Activated naive CD4-positive, alpha-beta T cell treated with anti-CD3 and anti-CD28 coated beads, Interleukin-2, amount 50 U/mL, for 24 hours (primary cell): ENCODE measurements around the gene DNER.
"Not testable (repeated sequence)": the region's sequence is repeated elsewhere in the genome, so short reads cannot be mapped to it uniquely, and the experiment has no call there.

Source experiments
- H3K27ac Mint-ChIP-seq: one replicate; pipeline ENCODE4 v1.8.0; 2021; ENCODE audit warnings: mild to moderate bottlenecking, mixed read lengths
- H3K27me3 Mint-ChIP-seq: one replicate; pipeline ENCODE4 v1.8.0; 2021; ENCODE audit warnings: mixed read lengths
- H3K36me3 Mint-ChIP-seq: one replicate; pipeline ENCODE4 v1.8.0; 2021; ENCODE audit warnings: mixed read lengths
- H3K4me1 Mint-ChIP-seq: one replicate; pipeline ENCODE4 v1.8.0; 2021; ENCODE audit warnings: mixed read lengths
- H3K4me3 Mint-ChIP-seq: one replicate; pipeline ENCODE4 v1.8.0; 2021; ENCODE audit warnings: mild to moderate bottlenecking, mixed read lengths
- H3K9me3 Mint-ChIP-seq: one replicate; pipeline ENCODE4 v1.8.0; 2021; ENCODE audit warnings: mixed read lengths

Gene DNER

GRCh38 chr2:229693845-229694244, 20.5 kb downstream of the DNER start:
- H3K9me3 Mint-ChIP-seq, H3K4me3 Mint-ChIP-seq, H3K36me3 Mint-ChIP-seq, H3K27ac Mint-ChIP-seq, H3K4me1 Mint-ChIP-seq: not testable (repeated sequence)
- peaks cover 13% of the 10 kb centered on the region for H3K27me3 Mint-ChIP-seq

GRCh38 chr2:229691631-229692030, 22.7 kb downstream of the DNER start:
- Mint-ChIP-seq H3K4me1 (no peaks in the 10 kb centered on the region), H3K36me3 (no peaks in the 10 kb centered on the region), H3K27me3 (peaks cover 10% of the 10 kb centered on the region), H3K4me3 (no peak overlapping the region), H3K27ac (no peak overlapping the region), H3K9me3 (no peaks in the 10 kb centered on the region)

GRCh38 chr2:229689307-229689839, 25.0 kb downstream of the DNER start:
- H3K27me3 Mint-ChIP-seq = peaks cover 16% of the 10 kb centered on the region
- H3K27ac Mint-ChIP-seq = no peak overlapping the region
- no peaks in the 10 kb centered on the region for H3K4me1 Mint-ChIP-seq
- no peaks in the 10 kb centered on the region for H3K36me3 Mint-ChIP-seq
- no peaks in the 10 kb centered on the region for H3K9me3 Mint-ChIP-seq
- H3K4me3 Mint-ChIP-seq = no peak overlapping the region

DNA sequence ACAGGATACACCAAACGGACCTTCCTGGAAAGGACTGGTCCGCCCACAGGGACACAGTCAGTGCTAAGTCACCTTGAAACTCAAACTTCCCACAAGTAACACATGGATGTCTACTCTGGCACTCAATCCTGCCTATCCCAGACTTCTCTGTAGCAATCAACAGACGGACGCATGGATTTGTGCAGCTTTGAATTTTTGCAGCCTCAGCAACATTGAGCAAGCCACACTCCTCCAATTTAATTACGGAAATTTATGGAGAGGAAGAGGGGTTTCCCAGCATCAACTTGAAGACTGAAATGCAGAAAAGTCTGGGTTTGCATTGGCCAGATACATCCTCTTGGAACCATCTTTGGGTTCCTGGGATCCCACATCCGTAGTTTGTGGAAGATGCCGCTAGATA, 26.2 kb downstream of the DNER start:
- no peaks in the 10 kb centered on the region for H3K4me1 Mint-ChIP-seq
- no peaks in the 10 kb centered on the region for H3K36me3 Mint-ChIP-seq

GRCh38 chr2:229686122-229686919, 28.0 kb downstream of the DNER start:
- Mint-ChIP-seq H3K27me3 (peaks cover 25% of the 10 kb centered on the region), H3K4me1 (no peaks in the 10 kb centered on the region), H3K36me3 (no peaks in the 10 kb centered on the region), H3K4me3 (no peak overlapping the region), H3K27ac (no peak overlapping the region), H3K9me3 (no peaks in the 10 kb centered on the region)

More for the DNA sequence above, 26.2 kb downstream of the DNER start:
- H3K9me3 Mint-ChIP-seq = no peaks in the 10 kb centered on the region
- no peak overlapping the region for H3K4me3 Mint-ChIP-seq
- peaks cover 21% of the 10 kb centered on the region for H3K27me3 Mint-ChIP-seq
- no peak overlapping the region for H3K27ac Mint-ChIP-seq

- no peak overlapping the region for H3K27ac Mint-ChIP-seq
- no peaks in the 10 kb centered on the region for H3K4me1 Mint-ChIP-seq
- H3K9me3 Mint-ChIP-seq = no peaks in the 10 kb centered on the region
- peaks cover 27% of the 10 kb centered on the region for H3K27me3 Mint-ChIP-seq
- H3K36me3 Mint-ChIP-seq = no peaks in the 10 kb centered on the region
- no peak overlapping the region for H3K4me3 Mint-ChIP-seq
Observed at GRCh38 chr2:229684942-229685562, 29.3 kb downstream of the DNER start.

DNA sequence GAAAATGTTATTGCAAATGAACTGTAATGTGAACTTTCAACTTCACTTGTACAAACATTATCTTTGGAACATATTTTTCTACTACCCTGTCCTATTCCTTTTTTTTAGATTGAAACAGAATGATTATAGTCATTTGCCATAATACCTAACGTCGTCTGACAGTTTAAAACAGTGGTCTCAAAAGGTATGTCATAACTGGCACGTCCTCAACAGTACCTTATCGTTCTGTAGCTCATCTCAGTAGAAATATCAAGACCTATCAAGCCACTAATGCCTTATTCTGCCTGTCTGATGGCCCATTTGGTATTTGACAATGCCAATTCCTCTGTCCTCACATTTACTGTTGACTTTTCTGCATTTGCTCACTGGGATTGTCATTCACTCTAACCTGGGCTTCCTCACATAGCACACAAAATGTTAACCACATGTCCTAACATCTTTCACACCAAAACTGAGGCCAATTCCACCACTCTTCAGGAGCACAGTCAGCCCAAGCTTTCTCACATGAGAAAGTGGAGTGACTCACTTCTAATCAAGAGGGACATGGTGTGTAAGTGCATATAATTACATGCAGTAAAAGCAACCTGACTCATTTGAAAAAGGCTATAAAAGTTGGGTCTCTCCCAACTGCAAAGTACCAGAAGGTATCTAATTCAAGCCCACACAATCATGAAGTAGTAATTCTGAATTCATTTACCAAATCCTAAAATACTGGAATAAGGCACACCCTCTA, 34.8 kb downstream of the DNER start:
- Mint-ChIP-seq H3K27me3 (peaks cover 33% of the 10 kb centered on the region), H3K4me3 (no peak overlapping the region), H3K27ac (no peak overlapping the region), H3K36me3 (no peaks in the 10 kb centered on the region), H3K9me3 (no peaks in the 10 kb centered on the region), H3K4me1 (no peaks in the 10 kb centered on the region)

GRCh38 chr2:229675569-229675968, 38.8 kb downstream of the DNER start:
- Mint-ChIP-seq H3K36me3 (no peaks in the 10 kb centered on the region), H3K4me1 (no peaks in the 10 kb centered on the region), H3K9me3 (no peaks in the 10 kb centered on the region), H3K4me3 (no peak overlapping the region), H3K27ac (no peak overlapping the region), H3K27me3 (peaks cover 37% of the 10 kb centered on the region)

GRCh38 chr2:229674830-229675530, 39.4 kb downstream of the DNER start:
- Mint-ChIP-seq H3K36me3 (no peaks in the 10 kb centered on the region), H3K27me3 (peaks cover 34% of the 10 kb centered on the region), H3K4me3 (no peak overlapping the region), H3K27ac (no peak overlapping the region), H3K9me3 (no peaks in the 10 kb centered on the region), H3K4me1 (no peaks in the 10 kb centered on the region)

DNA sequence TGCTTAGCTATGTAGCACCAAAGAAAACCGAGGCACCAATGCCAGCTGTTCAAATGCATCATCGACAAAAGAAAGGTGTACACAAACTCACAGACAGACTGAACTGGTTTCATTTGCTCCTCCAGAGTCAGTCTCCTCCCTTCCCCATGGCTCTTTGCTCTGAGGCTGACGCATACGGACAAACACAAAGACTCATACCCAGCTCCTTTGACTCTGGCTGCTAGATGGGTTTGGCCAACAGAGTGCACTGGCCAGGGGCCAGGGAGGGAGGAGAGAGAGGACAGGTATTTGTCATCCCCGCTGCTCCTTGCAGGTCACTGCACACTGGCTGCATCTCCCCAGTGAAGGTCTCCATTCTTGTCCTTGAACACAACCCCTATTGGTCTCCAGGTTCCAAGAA, 40.7 kb downstream of the DNER start:
- no peak overlapping the region for H3K27ac Mint-ChIP-seq
- H3K4me3 Mint-ChIP-seq = no peak overlapping the region
- H3K9me3 Mint-ChIP-seq = no peaks in the 10 kb centered on the region
- H3K4me1 Mint-ChIP-seq = no peaks in the 10 kb centered on the region
- no peaks in the 10 kb centered on the region for H3K36me3 Mint-ChIP-seq
- H3K27me3 Mint-ChIP-seq = peaks cover 28% of the 10 kb centered on the region

- Mint-ChIP-seq H3K4me1 (no peaks in the 10 kb centered on the region), H3K36me3 (no peaks in the 10 kb centered on the region), H3K9me3 (no peaks in the 10 kb centered on the region), H3K27me3 (peaks cover 23% of the 10 kb centered on the region), H3K27ac (no peak overlapping the region), H3K4me3 (no peak overlapping the region)
Observed at GRCh38 chr2:229672021-229672420, 42.3 kb downstream of the DNER start.

DNA sequence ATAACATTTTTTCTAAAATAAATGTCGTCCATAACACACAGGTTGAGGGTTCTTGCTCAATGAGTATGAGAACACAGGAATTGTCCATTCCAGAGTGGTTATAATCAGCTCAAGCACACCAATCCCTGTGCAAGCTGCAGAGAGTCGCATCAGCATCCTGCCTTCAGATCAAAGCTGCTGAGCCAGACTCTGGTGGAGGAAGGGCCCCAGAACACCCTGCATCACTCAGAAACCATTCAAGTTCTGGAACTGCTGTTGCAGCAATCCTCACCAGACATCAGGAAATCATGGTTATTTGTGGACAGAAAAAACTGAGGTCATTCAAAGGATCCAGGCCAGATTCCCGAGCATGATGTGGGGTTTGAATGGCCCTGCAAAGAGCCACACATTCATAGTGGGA, 44.5 kb downstream of the DNER start:
- Mint-ChIP-seq H3K27me3 (peaks cover 18% of the 10 kb centered on the region), H3K9me3 (no peaks in the 10 kb centered on the region), H3K4me1 (no peaks in the 10 kb centered on the region), H3K36me3 (no peaks in the 10 kb centered on the region), H3K27ac (no peak overlapping the region), H3K4me3 (no peak overlapping the region)

DNA sequence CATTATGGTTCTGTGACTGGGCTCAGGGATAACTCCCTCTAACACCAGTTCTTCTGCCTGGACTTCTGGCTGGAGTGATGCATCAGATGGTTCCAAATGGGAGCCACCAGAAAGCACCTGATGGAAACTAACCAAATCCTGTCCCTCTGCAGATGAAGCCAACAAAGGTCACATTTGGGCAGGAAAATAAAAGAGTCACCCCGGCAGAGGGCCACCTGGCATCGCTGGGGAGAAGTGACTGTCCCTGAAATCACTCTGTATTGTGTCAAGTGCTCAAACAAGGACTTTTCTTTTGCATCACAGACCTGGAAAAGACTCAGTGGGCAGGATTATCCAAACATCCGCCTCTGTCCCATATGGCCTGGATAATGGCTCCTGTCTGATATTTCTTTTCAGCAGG, 47.5 kb downstream of the DNER start:
- H3K27me3 Mint-ChIP-seq = peaks cover 3% of the 10 kb centered on the region
- no peaks in the 10 kb centered on the region for H3K4me1 Mint-ChIP-seq
- no peaks in the 10 kb centered on the region for H3K36me3 Mint-ChIP-seq
- H3K9me3 Mint-ChIP-seq = no peaks in the 10 kb centered on the region
- no peak overlapping the region for H3K27ac Mint-ChIP-seq
- no peak overlapping the region for H3K4me3 Mint-ChIP-seq

DNA sequence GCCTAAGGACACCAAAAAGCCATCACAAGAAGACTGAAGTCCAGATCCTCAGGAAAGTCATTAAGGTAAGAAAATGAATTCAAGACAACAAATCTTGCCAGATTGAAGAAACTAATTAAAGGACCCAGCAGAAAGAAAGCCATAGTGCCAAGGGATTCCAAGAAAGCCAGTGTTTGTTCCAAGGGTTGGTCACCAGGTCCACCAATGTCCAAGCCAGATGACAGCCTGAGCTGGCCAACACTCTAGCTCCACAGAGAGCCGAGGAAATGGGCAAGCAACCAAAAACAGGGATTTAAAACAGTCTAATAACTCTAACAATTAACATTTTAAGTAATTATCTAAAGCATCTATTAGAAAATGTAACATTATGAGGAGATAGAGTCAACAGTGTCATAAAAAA, 49.2 kb downstream of the DNER start:
- H3K4me1 Mint-ChIP-seq = no peaks in the 10 kb centered on the region
- H3K36me3 Mint-ChIP-seq = no peaks in the 10 kb centered on the region
- H3K27ac Mint-ChIP-seq = no peak overlapping the region
- peaks cover 2% of the 10 kb centered on the region for H3K27me3 Mint-ChIP-seq
- H3K4me3 Mint-ChIP-seq = no peak overlapping the region
- no peaks in the 10 kb centered on the region for H3K9me3 Mint-ChIP-seq

GRCh38 chr2:229661478-229661877, 52.9 kb downstream of the DNER start:
- Mint-ChIP-seq H3K9me3 (no peaks in the 10 kb centered on the region), H3K36me3 (no peaks in the 10 kb centered on the region), H3K27me3 (peaks cover 2% of the 10 kb centered on the region), H3K4me3 (no peak overlapping the region), H3K27ac (no peak overlapping the region), H3K4me1 (no peaks in the 10 kb centered on the region)
